GM23338 (cell line): ENCODE data around the gene GRIPAP1. TPM values are rescaled to one million over a fixed set of nuclear protein-coding genes. Genes with fewer than 3 reads are reported as not detected.

Experiments used
- ATAC-seq: fragments of 200-7000 bp; cut with Tn5 transposase; 3 replicates; pipeline ENCODE4 v1.9.1; 2020
- DNase-seq: peaks from one replicate; pipeline ENCODE4 v3.0.0-alpha.2; 2015; ENCODE audit warnings: low spot score
- H2AFZ ChIP-seq: fragments of 200-600 bp; sonication (generic); 2 replicates; pipeline ENCODE4 v1.8.0; 2016; ENCODE audit warnings: antibody characterized with exemption, mild to moderate bottlenecking, moderate library complexity
- H3F3A ChIP-seq: fragments of 200-600 bp; sonication (generic); replicated peaks from 2 replicates; pipeline ENCODE4 v1.8.0; 2017; ENCODE audit warnings: antibody characterized with exemption, mixed run types, low read depth
- H3K27ac ChIP-seq: fragments of 200-600 bp; sonication (generic); 2 replicates; pipeline ENCODE4 v1.6.1; 2016; ENCODE audit warnings: low read depth
- H3K27me3 ChIP-seq: fragments of 200-600 bp; sonication (generic); 2 replicates; pipeline ENCODE4 v1.8.0; 2016; ENCODE audit warnings: mild to moderate bottlenecking, mixed run types, moderate library complexity; ENCODE audit not compliant: insufficient read depth
- H3K36me3 ChIP-seq: fragments of 200-600 bp; sonication (generic); 2 replicates; pipeline ENCODE4 v1.8.0; 2016; ENCODE audit warnings: mild to moderate bottlenecking; ENCODE audit not compliant: insufficient read depth
- H3K4me1 ChIP-seq: fragments of 200-600 bp; sonication (generic); 2 replicates; pipeline ENCODE4 v1.8.0; 2016; ENCODE audit warnings: mild to moderate bottlenecking, moderate library complexity; ENCODE audit not compliant: insufficient read depth
- H3K4me2 ChIP-seq: fragments of 200-600 bp; sonication (generic); 2 replicates; pipeline ENCODE4 v1.7.1; 2017; ENCODE audit warnings: mixed run types
- H3K4me3 ChIP-seq: fragments of 200-600 bp; sonication (generic); 2 replicates; pipeline ENCODE4 v1.6.1; 2016; ENCODE audit warnings: mixed run types
- H3K79me2 ChIP-seq: fragments of 200-600 bp; sonication (generic); replicated peaks from 2 replicates; pipeline ENCODE4 v1.8.0; 2017; ENCODE audit warnings: mild to moderate bottlenecking; ENCODE audit not compliant: insufficient read depth
- H3K9me2 ChIP-seq: fragments of 200-600 bp; sonication (generic); 2 replicates; pipeline ENCODE4 v1.8.0; 2017; ENCODE audit not compliant: insufficient read depth
- H4K20me1 ChIP-seq: fragments of 200-600 bp; sonication (generic); replicated peaks from 2 replicates; pipeline ENCODE4 v1.8.0; 2017; ENCODE audit warnings: mild to moderate bottlenecking; ENCODE audit not compliant: insufficient read depth
- H3K27ac Mint-ChIP-seq: 2 replicates; pipeline ENCODE4 v1.8.0; 2020; ENCODE audit warnings: inconsistent platforms, mild to moderate bottlenecking, moderate library complexity, mixed read lengths
- H3K27me3 Mint-ChIP-seq: 3 replicates; pipeline ENCODE4 v1.8.0; 2022; ENCODE audit warnings: low read depth, mild to moderate bottlenecking, moderate library complexity, mixed read lengths, inconsistent platforms; ENCODE audit not compliant: insufficient read depth, poor library complexity
- H3K36me3 Mint-ChIP-seq: 3 replicates; pipeline ENCODE4 v1.8.0; 2021; ENCODE audit warnings: low read depth, mild to moderate bottlenecking, inconsistent platforms, moderate library complexity, mixed read lengths
- H3K4me1 Mint-ChIP-seq: 3 replicates; pipeline ENCODE4 v1.8.0; 2020; ENCODE audit warnings: mild to moderate bottlenecking, inconsistent platforms, mixed read lengths
- H3K4me3 Mint-ChIP-seq: 3 replicates; pipeline ENCODE4 v1.8.0; 2021; ENCODE audit warnings: moderate library complexity, mild to moderate bottlenecking, inconsistent platforms, mixed read lengths
- H3K9me3 Mint-ChIP-seq: 3 replicates; pipeline ENCODE4 v1.8.0; 2020; ENCODE audit warnings: moderate library complexity, mild to moderate bottlenecking, inconsistent platforms, mixed read lengths
- CREB1 ChIP-seq: fragments of 250-450 bp; sonication (Bioruptor Pico); IDR thresholded peaks from 2 replicates; pipeline ENCODE4 v1.5.0; 2020; ENCODE audit warnings: low read depth, mild to moderate bottlenecking, moderate library complexity
- CTCF ChIP-seq, 2 experiments: fragments of 200-600 bp in 1 of 2; sonication (generic) in 1 of 2; conservative IDR thresholded peaks; 2 replicates each; pipeline versions ENCODE4 v1.5.1 to v1.6.1; 2016 to 2017; ENCODE audit warnings: antibody characterized with exemption in 2 of 2, low read depth in 2 of 2, mild to moderate bottlenecking in 2 of 2, moderate library complexity in 1 of 2
- EZH2phosphoT487 ChIP-seq: fragments of 200-600 bp; sonication (generic); IDR thresholded peaks from one replicate; pipeline ENCODE4 v1.8.1; 2018; ENCODE audit warnings: antibody characterized with exemption; ENCODE audit not compliant: unreplicated experiment
- JUNB ChIP-seq: IDR thresholded peaks from one replicate; pipeline ENCODE4 v1.6.1; 2016; ENCODE audit warnings: antibody characterized with exemption; ENCODE audit not compliant: unreplicated experiment
- POLR2AphosphoS5 ChIP-seq: IDR thresholded peaks from 2 replicates; pipeline ENCODE4 v1.6.1; 2016; ENCODE audit warnings: antibody characterized with exemption, low read depth
- REST ChIP-seq: IDR thresholded peaks from one replicate; pipeline ENCODE4 v1.6.1; 2018; ENCODE audit warnings: antibody characterized with exemption; ENCODE audit not compliant: unreplicated experiment
- STAT1 ChIP-seq: IDR thresholded peaks from one replicate; pipeline ENCODE4 v1.6.1; 2016; ENCODE audit warnings: antibody characterized with exemption; ENCODE audit not compliant: unreplicated experiment
- ZNF114 ChIP-seq: fragments of 250-450 bp; sonication (Bioruptor Pico); IDR thresholded peaks from 2 replicates; pipeline ENCODE4 v1.5.0; 2020; ENCODE audit warnings: mild to moderate bottlenecking, moderate library complexity
- ZNF331 ChIP-seq: fragments of 250-450 bp; sonication (Bioruptor Pico); IDR thresholded peaks from 2 replicates; pipeline ENCODE4 v1.5.0; 2020; ENCODE audit warnings: low read depth, mild to moderate bottlenecking, moderate library complexity
- polyA plus RNA-seq: library from polyadenylated mRNA; unstranded; fragments of >200 nt; fragmentation: Nextera tagmentation; extraction: Ambion mirVana; gene quantifications from 2 replicates; pipeline ENCODE4 v1.2.1, GENCODE V29; 2016
- total RNA-seq: library from RNA; depleted of rRNA; stranded (reverse); fragments of >200 nt; shearing (Covaris generic); gene quantifications from 2 replicates; pipeline ENCODE4 v1.2.3, GENCODE V29; 2014

Gene GRIPAP1
- total and polyA plus RNA-seq, 2 experiments from 2014 or later: 39.1 to 62.2 TPM

GRCh38 chrX:48998391-48998790, 3.7 kb downstream of the GRIPAP1 start:
- no peak overlapping the region for H2AFZ ChIP-seq
- H3K27me3 ChIP-seq: no peaks in the 10 kb centered on the region
- H3K4me2 ChIP-seq: no peak overlapping the region
- H3K4me1 ChIP-seq: no peaks in the 10 kb centered on the region
- no peaks in the 10 kb centered on the region for H3K9me2 ChIP-seq
- H3K79me2 ChIP-seq: peaks cover 12% of the 10 kb centered on the region
- TF ChIP-seq JUNB: no peak
- TF ChIP-seq ZNF331 (CRISPR knock-in tag): no peak
- no peak for TF ChIP-seq REST
- no peak for TF ChIP-seq STAT1
- TF ChIP-seq ZNF114 (CRISPR knock-in tag): no peak
- no peak for TF ChIP-seq CREB1
- no peaks in the 10 kb centered on the region for H3K9me3 Mint-ChIP-seq
- H3F3A ChIP-seq: no peaks in the 10 kb centered on the region
- H4K20me1 ChIP-seq: peaks cover 3% of the 10 kb centered on the region; the same call in 1 of the 2 replicates
- no peak overlapping the region for H3K27ac Mint-ChIP-seq
- H3K4me3 ChIP-seq: no peak overlapping the region
- ATAC-seq: no peak
- peaks cover 8% of the 10 kb centered on the region; the same call in 2 of the 3 replicates for H3K4me1 Mint-ChIP-seq
- no peak for DNase-seq
- H3K4me3 Mint-ChIP-seq: no peak overlapping the region; the same call in 2 of the 3 replicates
- no peak overlapping the region for H3K27ac ChIP-seq
- H3K36me3 Mint-ChIP-seq: peaks cover 62% of the 10 kb centered on the region
- H3K27me3 Mint-ChIP-seq: peaks cover 5% of the 10 kb centered on the region
- H3K36me3 ChIP-seq: no peaks in the 10 kb centered on the region

GRCh38 chrX:48997865-48998264, 4.2 kb downstream of the GRIPAP1 start:
- H3K4me1 Mint-ChIP-seq: peaks cover 8% of the 10 kb centered on the region; the same call in 2 of the 3 replicates
- Histone ChIP-seq H3F3A (no peaks in the 10 kb centered on the region), H2AFZ (no peak overlapping the region), H3K4me1 (no peaks in the 10 kb centered on the region), H3K27ac (no peak overlapping the region), H3K27me3 (no peaks in the 10 kb centered on the region), H3K36me3 (no peaks in the 10 kb centered on the region), H3K79me2 (peaks cover 12% of the 10 kb centered on the region), H3K4me2 (no peak overlapping the region), H4K20me1 (peaks cover 3% of the 10 kb centered on the region; the same call in 1 of the 2 replicates), H3K9me2 (no peaks in the 10 kb centered on the region), H3K4me3 (no peak overlapping the region)
- peaks cover 6% of the 10 kb centered on the region for H3K27me3 Mint-ChIP-seq
- ATAC-seq (no peak), DNase-seq (no peak)
- H3K9me3 Mint-ChIP-seq: no peaks in the 10 kb centered on the region
- H3K27ac Mint-ChIP-seq: no peak overlapping the region
- H3K4me3 Mint-ChIP-seq: no peak overlapping the region; the same call in 2 of the 3 replicates
- peaks cover 67% of the 10 kb centered on the region for H3K36me3 Mint-ChIP-seq
- TF ChIP-seq EZH2phosphoT487 (no peak), POLR2AphosphoS5 (no peak), ZNF114 (CRISPR knock-in tag) (no peak), CREB1 (no peak), REST (no peak), ZNF331 (CRISPR knock-in tag) (no peak), JUNB (no peak), CTCF (conservative IDR thresholded peaks at IDR 0.05; ENCODE audit: low read depth in 2 of 2) (no peak)
